Colonic mucosa (tissue), 4 donors: Measurements from ENCODE around the gene VIM. TPM values are rescaled to one million over a fixed set of nuclear protein-coding genes. Genes with fewer than 3 reads are reported as not detected.
A peak's percentile ranks its signal among the peaks of the same experiment; 100 is the strongest.

Source experiments
- DNase-seq: peaks from one replicate; pipeline ENCODE4 v3.0.0-alpha.2; 2020
- H3K27ac ChIP-seq: fragments of 200-600 bp; one replicate; pipeline ENCODE4 v1.8.0; 2021
- H3K27me3 ChIP-seq: fragments of 200-600 bp; one replicate; pipeline ENCODE4 v1.8.0; 2021
- H3K36me3 ChIP-seq: fragments of 200-600 bp; one replicate; pipeline ENCODE4 v1.8.0; 2021
- H3K4me1 ChIP-seq: fragments of 200-600 bp; one replicate; pipeline ENCODE4 v1.8.0; 2021; ENCODE audit warnings: mild to moderate bottlenecking
- H3K4me3 ChIP-seq: fragments of 200-600 bp; one replicate; pipeline ENCODE4 v1.8.0; 2021
- H3K9ac ChIP-seq, 2 donors: one replicate each; pipeline ENCODE4 v1.7.0; 2013; ENCODE audit warnings: control low read depth in 2 of 2, low read depth in 2 of 2, low read length in 2 of 2
- H3K9me3 ChIP-seq: fragments of 200-600 bp; one replicate; pipeline ENCODE4 v1.8.0; 2021
- intact Hi-C: fragments of 100-400 bp; cut with DNase I; formaldehyde crosslinking; loops from one replicate; pipeline ENCODE4 v1.14.1; 2022
- total RNA-seq, 2 donors: library from RNA; stranded (reverse); fragmentation: NEBNext Ultra II Directional in 1 of 2; extraction: Animal tissue kit (Norgen Biotek cat#: 25700) in 1 of 2; gene quantifications; one replicate each; pipeline ENCODE4 v1.2.1, GENCODE V29; 2021
- TF ChIP-seq, protein P1 (sequence below): fragments of 200-600 bp; IDR thresholded peaks from one replicate; pipeline ENCODE4 v1.8.0; 2022; ENCODE audit warnings: antibody characterized with exemption, mild to moderate bottlenecking
- donor health status: healthy.
- donor health status: DM: no; HTN: no; CAD: no.
- donor health status: DM: no; HTN: no; CAD: no.

The VIM gene
- total RNA-seq, 2 donors from 2014 or later: 121 to 326 TPM

DNA sequence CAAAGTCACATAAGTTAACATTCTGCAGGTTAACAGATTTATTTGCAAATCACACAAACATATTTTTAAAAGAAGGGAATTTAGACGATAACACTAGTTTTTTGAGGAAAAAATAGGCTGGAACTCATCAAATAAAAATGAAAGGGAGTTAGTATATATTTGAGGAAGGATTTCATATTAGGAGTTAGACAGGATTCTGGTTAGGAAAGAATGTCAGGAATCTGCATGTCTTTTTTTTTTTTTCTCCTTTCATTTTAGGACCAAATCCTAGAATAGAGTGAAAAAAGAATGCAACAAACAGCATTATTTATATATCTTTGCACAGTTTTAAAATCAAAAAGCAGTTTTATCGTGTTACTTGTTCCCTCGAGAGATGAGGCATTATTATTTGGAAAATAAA is 17.7 kb upstream of the VIM start:
- intact Hi-C loops: no loop called here
- no peak overlapping the region for H3K27ac ChIP-seq
- no peaks in the 10 kb centered on the region for H3K4me1 ChIP-seq
- H3K4me3 ChIP-seq: no peak overlapping the region
- DNase-seq: no peak
- H3K36me3 ChIP-seq: no peaks in the 10 kb centered on the region
- H3K9ac ChIP-seq: no peak overlapping the region
- no peaks in the 10 kb centered on the region for H3K27me3 ChIP-seq
- TF ChIP-seq, protein P1, sequence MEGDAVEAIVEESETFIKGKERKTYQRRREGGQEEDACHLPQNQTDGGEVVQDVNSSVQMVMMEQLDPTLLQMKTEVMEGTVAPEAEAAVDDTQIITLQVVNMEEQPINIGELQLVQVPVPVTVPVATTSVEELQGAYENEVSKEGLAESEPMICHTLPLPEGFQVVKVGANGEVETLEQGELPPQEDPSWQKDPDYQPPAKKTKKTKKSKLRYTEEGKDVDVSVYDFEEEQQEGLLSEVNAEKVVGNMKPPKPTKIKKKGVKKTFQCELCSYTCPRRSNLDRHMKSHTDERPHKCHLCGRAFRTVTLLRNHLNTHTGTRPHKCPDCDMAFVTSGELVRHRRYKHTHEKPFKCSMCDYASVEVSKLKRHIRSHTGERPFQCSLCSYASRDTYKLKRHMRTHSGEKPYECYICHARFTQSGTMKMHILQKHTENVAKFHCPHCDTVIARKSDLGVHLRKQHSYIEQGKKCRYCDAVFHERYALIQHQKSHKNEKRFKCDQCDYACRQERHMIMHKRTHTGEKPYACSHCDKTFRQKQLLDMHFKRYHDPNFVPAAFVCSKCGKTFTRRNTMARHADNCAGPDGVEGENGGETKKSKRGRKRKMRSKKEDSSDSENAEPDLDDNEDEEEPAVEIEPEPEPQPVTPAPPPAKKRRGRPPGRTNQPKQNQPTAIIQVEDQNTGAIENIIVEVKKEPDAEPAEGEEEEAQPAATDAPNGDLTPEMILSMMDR: no peak
- H3K9me3 ChIP-seq: no peaks in the 10 kb centered on the region

DNA sequence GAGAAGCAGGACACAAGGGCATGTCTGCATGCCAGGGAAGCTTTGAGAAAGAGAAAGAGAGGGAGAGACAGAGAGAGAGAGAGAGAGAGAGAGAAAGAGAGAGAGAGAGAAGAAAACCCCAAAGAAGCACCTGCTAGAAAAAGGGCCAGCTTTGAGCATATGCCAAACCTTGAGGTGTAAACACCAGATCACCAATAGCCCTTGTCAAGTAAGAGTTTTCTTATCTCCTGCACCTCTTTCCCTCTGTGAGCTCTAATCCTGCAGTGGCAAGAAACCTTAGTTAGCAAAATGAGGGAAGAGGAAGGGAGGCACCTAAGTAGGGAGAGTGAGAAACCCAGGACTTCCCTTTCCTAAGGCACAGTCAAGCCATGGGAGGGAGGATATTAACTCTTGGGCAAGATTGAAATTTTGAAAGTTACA is 15.2 kb upstream of the VIM start:
- no peak overlapping the region for H3K4me3 ChIP-seq
- H3K27ac ChIP-seq: no peak overlapping the region
- H3K36me3 ChIP-seq: no peaks in the 10 kb centered on the region
- no peaks in the 10 kb centered on the region for H3K27me3 ChIP-seq
- no peak for DNase-seq
- TF ChIP-seq, protein P1: no peak
- no peaks in the 10 kb centered on the region for H3K4me1 ChIP-seq
- no peak overlapping the region for H3K9ac ChIP-seq
- H3K9me3 ChIP-seq: no peaks in the 10 kb centered on the region
- intact Hi-C loops: no loop called here

DNA sequence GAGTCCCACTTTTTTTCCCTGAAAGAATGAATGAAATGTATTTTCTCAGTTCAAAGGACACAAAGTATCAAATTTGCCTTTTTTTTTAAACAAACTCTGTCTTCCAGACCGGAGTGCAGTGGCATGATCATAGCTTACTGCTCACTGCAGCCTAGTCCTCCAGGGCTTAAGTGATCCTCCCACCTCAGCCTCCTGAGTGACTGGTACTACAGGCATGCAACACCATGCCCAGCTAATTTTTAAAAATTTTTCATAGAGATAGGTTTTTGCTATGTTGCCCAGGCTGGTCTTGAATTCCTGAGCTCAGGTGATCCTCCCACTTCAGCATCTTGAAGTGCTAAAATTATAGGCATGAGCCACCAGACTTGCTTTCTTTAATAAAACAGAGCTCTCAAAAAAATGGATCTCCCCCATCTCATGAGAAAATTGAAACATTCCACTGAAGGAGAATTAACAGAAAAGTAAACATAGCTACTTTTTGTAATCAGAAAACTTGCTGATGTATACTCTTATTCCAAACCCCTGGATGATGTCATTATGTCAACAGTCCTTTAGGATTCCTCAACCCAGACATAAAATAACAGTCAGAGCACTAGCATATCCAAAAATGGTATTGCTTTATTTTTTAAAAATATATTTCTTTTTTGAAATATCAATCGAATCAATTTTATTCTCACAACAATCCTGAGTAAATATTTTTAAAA is 14.2 kb upstream of the VIM start:
- no peak for DNase-seq
- intact Hi-C loops: no loop called here
- H3K9ac ChIP-seq: no peak overlapping the region

DNA sequence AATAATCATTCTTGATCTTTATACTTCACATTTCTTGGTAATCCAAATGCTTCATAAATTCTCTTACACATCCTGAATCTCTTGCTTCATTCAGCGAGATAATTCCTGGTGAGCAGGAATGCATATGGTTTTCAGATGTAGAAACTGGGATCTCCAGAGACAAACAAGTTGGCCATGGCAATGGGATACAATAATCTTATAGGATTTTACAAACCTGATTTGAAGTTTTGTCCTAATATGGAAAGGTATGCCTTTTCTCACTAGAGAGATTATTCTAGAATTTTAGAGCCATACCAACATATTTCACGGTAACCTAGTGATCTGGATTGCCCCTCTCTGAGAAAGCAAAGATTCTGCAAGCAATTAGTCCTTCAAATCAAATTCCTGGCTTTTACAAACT is 13.5 kb upstream of the VIM start:
- intact Hi-C loops: no loop called here

More for the DNA sequence above, 14.2 kb upstream of the VIM start:
- H3K9me3 ChIP-seq: no peaks in the 10 kb centered on the region
- TF ChIP-seq, protein P1: no peak
- no peaks in the 10 kb centered on the region for H3K27me3 ChIP-seq
- no peak overlapping the region for H3K27ac ChIP-seq
- H3K36me3 ChIP-seq: no peaks in the 10 kb centered on the region
- no peaks in the 10 kb centered on the region for H3K4me1 ChIP-seq
- H3K4me3 ChIP-seq: no peak overlapping the region

DNA sequence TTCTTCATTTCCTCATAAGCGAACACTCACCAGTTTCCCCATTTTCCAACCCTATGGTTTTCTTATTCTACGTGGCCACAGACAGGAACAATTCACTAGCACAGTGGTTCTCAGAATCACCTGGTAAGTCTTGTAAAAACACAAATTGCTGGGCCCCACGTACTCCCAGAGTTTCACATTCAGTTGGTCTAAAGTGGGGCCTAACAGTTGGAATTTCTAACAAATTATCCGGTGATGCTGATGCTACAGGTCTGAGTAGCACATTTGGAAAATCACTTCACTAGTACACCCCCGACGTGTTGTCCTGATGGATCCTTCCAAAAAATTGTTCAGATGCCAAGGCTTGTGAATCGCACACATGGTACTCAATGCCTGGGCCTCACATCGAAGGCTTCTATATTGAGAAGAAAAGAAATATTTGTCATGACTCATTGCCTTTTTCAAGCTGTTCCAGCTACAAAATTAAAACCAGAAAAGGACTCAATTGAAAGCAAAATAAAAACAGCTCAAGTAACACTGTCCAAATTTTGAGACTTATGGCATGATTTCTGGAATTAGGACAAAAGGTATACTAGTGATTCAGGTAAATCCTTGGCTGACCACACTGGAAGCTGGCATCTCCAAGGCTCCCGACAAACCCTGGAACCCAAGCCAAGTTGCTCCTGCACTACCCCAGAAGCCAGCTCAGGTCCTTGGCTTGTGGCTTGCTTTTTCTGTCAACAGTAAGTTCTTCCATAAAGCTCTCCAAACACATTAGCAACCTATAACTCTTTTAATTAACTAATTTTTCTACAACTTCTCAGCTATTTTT is 12.9 kb upstream of the VIM start:
- H3K9ac ChIP-seq: no peak overlapping the region
- H3K27ac ChIP-seq: peak overlapping the region; percentile 3
- TF ChIP-seq, protein P1: no peak
- H3K9me3 ChIP-seq: no peaks in the 10 kb centered on the region
- H3K36me3 ChIP-seq: no peaks in the 10 kb centered on the region
- no peaks in the 10 kb centered on the region for H3K27me3 ChIP-seq
- H3K4me3 ChIP-seq: no peak overlapping the region
- DNase-seq: no peak
- no peaks in the 10 kb centered on the region for H3K4me1 ChIP-seq
- intact Hi-C loops: no loop called here

More for the DNA sequence above, 13.5 kb upstream of the VIM start:
- Histone ChIP-seq H3K9ac (no peak overlapping the region), H3K4me1 (no peaks in the 10 kb centered on the region), H3K27me3 (no peaks in the 10 kb centered on the region), H3K4me3 (no peak overlapping the region), H3K36me3 (no peaks in the 10 kb centered on the region), H3K9me3 (no peaks in the 10 kb centered on the region), H3K27ac (peak overlapping the region; percentile 2)
- DNase-seq: no peak
- TF ChIP-seq, protein P1: no peak
